GM11168 (cell line): ENCODE results near the gene ARID5B.

Experiments
- in situ Hi-C: fragments of 300-500 bp; cut with MboI; formaldehyde crosslinking; loops from one replicate; pipeline ENCODE4 v1.12.0; 2022; ENCODE audit warnings: low sequenced_read_pairs; ENCODE audit not compliant: unreplicated experiment

ARID5B gene

DNA sequence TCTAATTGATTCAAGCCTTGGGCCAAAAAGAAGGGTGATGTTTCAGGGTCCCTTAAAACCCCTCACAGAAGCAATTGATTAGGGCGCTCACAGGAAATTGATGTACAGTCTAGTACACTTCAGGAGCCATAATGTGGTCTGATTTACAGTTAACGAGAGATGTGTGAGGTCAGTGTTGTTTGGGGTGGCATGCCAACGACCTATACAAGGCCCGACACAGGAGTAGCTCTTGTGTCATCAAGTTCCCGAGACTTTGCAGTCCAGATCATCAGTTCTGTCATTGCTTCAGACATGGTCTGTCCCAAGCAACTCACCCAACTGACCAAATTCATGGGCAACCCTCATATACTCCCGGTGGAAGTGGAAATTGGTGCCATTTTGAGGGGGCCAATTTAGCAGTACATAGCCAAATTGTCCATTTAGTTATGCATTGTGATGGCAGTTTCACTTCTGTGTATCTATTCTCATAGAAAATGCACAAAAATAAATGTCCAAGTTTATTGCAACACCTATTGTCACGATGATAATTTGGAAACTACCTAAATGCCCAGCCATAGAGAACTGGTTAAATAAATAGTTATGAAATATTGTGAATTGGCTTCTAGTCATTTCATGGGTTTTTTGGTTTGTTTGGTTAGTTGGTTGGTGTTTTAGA lies 18.0 kb upstream of the ARID5B start:
- in situ Hi-C loops, result no loop called here

DNA sequence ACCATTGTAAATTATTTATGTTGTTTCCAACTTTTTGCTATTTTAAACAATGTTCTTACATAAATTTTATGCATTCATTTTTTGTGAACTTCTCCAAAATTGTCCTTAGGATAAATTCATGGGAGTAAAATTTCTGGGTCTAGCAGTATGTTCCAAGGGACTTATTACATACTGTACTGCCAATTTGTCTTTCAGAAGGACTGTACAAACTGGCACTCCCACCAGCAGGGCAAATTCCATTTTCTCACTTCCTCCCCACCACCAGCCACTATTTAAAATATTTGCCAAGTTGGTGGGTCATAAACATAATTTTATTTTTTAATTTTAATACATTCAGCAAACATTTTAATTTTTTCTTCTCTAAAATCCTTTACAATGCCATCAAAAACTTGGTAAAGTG lies 13.7 kb upstream of the ARID5B start:
- in situ Hi-C loops, result no loop called here

DNA sequence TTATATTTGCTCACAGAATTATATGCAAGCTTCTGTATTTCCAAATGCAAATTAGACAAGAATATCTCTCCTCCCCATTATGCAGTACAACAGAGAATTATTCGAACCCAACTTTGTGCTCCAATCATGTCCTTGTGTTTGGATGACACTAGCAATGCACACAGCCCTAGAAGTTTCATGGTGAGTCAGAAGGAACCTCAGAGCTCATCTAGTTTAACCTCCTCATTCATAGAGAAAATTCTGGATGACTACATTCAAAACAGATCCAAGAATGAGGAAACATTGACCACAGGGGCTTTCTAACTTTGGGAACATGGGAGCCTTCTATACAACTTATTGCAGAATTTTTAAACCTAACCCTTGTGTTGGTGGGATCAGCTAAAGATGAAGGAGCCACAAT lies 12.8 kb upstream of the ARID5B start:
- in situ Hi-C loops, result no loop called here

DNA sequence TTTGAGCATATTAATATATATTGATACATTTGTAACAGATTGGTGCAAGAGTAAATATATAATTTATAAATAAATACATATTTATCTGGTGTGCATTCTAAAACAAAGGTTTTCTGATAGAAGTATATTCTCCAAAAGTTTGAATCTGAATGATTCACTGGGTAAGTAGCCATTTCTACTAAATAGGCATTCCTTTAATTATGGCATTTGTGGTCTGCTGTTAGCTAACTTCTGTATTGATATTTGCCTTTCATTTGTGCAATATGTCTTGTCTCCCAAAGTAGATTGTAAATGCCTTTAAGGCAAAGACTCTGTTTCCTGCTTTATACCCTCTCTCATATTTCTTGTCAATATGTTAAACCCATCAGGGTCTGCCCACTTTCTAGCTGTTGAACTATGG lies 11.1 kb upstream of the ARID5B start:
- in situ Hi-C loops, result loop anchor here (10.0 kb wide), 1 partner anchor 364 kb away; no protein-coding TSS in a partner anchor

DNA sequence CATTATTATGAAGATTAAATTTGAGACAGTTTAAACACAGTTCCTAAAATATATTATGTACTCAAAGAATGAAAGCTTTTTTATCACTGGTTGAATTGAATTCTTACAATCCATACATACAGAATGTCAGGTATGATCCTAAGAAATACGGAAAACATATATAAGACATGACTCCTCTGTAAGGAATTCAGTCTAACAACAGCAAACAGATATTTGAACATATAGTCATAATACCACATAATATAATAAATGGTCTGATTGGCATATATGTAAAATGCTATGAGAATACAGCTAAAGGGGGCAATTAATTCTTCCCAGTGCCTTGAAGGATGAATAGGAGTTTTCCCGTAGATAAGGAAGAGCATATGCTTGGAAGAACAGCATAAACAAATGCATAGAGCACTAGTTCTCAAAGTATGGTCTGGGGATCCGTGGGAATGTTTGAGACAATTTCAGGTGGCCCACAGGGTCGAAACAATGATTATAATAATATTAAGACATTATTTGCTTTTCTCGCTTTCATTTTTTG lies 10.6 kb upstream of the ARID5B start:
- in situ Hi-C loops, result loop anchor here (10.0 kb wide), 1 partner anchor 364 kb away; no protein-coding TSS in a partner anchor

DNA sequence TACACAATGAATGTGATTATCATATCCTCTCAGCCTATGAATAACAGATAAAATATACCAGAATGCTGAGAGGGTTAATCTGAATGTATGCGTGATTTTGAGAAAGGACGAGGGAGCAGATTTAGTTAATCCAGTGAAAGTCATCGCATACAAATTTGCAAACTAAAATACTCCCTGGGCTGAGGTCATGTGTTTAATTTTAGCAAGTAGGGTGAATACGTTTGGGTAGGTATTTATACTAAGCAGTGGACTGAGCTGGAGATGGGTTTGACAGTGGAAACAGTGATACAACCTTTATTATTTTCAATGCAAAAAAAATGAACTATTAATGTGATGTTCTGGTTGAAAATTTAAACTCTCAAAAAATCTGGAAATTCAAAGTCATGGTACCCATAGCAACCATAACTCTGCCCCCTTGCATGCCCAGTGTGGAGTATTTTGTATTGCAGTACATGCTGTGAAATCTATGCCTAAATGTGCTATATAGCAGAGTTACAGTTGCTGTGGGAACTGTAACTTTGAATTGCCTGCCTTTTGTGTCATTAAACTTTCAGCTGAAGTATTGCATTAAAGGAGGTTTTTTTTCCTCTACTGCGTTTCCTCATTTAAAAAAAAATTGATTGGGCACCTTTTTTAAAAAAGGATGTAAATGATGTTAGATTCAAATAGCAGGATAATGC lies 9.5 kb upstream of the ARID5B start:
- in situ Hi-C loops, result loop anchor here (10.0 kb wide), 1 partner anchor 363 kb away; no protein-coding TSS in a partner anchor

DNA sequence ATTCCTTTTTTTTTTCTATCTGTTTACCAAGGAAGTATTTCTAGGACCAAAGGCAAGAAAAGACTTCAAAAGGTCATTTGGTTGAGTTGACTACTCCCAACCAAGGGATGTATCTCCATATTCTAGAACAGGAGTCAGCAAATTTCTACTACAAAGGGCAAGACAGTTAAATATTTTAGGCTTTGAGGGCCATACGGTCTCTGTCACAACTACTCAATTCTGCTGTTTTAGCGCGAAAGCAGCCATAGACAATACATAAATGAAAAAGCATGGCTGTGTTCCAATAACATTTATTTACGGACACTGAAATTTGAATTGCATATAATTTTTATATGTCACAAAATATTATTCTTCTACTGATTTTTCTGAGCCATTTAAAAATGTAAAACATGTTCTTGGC lies 8.5 kb upstream of the ARID5B start:
- in situ Hi-C loops, result loop anchor here (10.0 kb wide), 1 partner anchor 362 kb away; no protein-coding TSS in a partner anchor

DNA sequence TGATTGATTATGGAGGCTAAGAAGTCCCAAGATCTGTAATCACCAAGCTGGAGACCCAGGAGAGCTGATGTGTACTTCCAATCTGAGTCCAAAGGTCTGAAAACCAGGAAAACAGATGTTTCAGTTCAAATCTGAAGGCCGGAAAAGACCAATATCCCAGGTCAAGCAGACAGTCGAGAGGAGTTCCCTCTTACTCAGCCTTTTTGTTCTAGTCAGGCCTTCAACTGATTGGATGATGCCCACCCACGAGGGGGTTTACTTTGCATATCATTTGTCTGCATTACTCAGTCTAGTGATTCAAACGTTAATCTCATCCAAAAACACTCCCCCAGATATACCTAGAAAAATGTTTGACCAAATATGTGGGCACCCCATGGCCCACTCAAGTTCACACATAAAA lies 7.4 kb upstream of the ARID5B start:
- in situ Hi-C loops, result loop anchor here (10.0 kb wide), 1 partner anchor 361 kb away; no protein-coding TSS in a partner anchor

DNA sequence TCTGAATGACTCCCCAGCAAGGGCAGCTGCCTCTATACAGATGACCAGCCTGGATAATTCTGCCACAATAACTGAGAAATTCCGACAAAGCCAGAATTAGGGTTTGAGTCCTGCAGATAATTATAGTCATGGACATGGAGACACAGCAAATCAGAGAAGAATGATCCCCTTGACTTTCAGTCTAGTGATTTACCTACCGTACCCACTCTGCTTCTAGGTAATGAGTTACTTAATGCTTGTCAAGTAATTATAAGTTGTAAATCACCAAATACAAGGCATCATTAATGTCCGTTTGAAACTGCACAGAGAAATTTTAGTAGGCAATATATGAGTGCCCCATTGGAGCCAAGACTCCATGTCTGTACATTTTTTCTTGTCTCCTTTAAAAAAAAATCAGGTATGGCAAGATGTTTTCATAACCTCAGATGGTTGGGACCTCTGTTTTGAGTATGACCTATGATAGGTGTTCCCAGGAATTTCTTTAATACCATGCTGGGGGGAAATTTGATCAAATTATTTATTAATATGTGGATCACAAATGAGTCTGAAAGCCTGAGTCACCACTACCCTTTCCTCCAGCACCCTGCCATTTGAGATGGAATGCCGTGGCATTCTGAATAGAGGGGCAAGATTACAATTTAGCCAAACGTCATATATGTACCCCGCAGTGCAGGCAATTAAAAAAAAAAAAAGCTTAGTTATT lies 5.5 kb upstream of the ARID5B start:
- in situ Hi-C loops, result loop anchor here (10.0 kb wide), 1 partner anchor 359 kb away; no protein-coding TSS in a partner anchor

DNA sequence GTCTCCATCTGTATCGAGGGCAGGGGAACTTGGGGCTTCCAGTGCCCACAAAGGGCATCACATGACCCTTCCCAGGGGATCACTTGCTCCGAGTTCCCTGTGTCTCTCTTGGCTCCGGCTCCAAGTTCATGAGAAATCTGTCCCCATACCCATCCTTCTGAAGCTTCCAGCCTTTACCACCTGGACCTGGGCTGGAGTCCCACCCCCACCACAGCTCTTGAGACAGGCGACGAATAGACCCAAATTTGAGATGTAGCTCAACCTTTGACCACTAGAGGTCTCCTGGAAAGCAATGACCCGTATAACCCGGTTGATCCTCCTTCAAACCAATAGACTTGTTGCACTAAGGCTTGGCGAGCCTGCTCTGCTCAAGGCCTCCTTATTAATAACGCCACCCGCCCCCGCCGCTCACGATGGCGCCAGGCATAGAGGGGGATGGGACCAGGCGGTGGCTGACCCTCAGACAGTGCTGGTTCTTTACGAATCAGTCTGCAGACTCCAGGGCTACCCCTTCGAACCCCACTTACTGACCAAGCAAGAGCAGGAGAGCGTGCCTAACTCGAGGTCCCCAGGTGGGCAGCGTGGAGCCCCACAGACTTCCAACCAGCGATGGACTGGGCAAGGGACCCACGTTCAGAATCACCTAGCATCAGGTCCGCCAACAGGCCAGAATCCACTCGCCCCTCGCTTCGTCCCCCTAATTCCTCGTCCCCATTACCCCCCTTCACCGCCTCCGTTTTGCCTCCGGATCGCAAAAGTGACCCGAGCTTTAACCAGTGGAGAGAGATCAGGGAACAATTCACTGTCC lies 4.4 kb upstream of the ARID5B start:
- in situ Hi-C loops, result loop anchor here (10.0 kb wide), 1 partner anchor 358 kb away; no protein-coding TSS in a partner anchor

DNA sequence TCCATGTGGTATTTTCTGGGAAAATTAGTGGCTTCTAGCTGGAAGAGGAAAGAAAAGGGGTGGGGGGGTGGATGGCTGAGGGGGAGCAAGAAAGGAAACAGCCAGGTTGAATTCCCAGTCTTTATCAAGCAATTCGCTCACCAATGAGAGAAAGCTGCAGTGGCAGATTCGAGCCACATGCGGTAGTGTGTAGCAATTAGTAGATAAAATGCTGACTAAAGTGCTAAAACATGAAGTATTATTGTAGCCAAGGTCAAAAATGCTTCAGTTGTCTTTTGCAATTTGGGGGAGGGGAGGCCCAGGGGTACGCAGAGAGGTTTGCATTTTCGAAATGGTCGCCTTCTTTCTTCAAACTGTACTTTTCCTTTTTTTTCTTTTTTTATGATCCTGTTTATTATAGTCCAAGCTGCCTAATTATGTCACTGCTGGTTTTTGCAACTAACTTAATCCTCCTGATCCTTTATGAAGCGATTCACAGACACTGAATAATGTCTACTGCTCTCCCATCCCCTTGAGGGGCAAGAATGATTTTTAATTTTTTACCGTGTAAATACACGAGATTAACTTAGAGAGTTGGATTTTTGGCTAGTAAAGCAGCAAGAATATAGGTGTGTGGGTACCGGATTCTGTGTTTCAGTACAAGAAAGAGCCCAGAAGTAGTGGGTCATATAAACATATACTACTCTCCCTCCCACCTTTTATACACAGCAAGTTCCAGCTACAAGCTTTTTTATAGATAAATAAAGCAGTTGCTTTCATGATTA lies 3.6 kb upstream of the ARID5B start:
- in situ Hi-C loops, result loop anchor here (10.0 kb wide), 1 partner anchor 357 kb away; no protein-coding TSS in a partner anchor

DNA sequence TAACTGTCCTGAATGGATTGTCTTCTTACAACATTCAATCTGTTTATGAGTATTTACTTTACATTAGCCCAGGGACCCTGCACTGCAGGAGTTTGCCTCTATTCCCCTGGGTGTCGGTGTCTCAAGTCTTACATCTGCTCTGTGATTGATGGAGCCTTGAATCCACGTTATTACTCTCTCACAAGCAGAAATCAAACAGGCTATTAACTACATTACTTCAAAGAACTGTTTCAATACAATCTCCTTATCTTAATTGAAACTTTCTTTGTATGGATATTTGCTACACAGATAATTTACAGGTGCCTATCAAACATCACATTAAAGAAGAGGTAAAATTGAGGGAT lies 3.1 kb upstream of the ARID5B start:
- in situ Hi-C loops, result loop anchor here (10.0 kb wide), 1 partner anchor 356 kb away; no protein-coding TSS in a partner anchor

DNA sequence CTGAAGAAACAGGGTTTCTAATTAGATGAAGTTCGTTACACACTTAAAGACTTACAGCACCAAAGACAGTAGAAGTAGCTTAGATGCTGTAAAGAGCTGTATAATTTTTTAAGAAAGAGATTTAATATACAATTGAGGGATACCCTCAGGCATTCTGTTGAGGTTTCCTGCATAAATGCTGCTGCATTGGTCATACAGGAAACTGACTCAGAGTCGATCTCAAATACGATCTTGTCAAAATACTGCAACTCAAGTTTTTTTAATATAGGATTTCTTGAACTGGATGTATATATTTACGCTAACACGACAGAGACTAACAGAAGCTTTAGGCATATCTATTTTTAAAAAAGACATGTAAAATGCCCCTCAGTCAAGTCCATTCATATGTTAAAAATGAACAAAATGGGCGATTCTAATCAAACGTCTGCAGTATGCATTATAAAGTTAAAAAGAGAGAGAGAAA lies 2.4 kb upstream of the ARID5B start:
- in situ Hi-C loops, result loop anchor here (10.0 kb wide), 1 partner anchor 356 kb away; no protein-coding TSS in a partner anchor

DNA sequence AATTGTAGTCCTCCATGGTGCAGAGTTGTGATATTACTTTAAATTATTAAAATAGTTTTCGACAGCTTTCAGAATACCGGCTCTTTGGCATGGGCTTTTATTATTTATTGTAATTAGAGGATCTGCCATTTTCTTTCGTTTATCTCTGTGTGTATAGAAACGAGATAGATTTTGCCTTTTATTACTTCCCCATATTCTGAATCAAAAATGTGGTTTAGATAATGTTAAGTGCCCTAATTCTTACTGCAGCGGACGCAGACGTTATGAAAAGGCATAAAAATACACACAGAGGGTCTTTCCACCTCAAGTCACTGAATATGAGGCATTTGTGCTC lies 1.9 kb upstream of the ARID5B start:
- in situ Hi-C loops, result loop anchor here (10.0 kb wide), 1 partner anchor 355 kb away; no protein-coding TSS in a partner anchor

DNA sequence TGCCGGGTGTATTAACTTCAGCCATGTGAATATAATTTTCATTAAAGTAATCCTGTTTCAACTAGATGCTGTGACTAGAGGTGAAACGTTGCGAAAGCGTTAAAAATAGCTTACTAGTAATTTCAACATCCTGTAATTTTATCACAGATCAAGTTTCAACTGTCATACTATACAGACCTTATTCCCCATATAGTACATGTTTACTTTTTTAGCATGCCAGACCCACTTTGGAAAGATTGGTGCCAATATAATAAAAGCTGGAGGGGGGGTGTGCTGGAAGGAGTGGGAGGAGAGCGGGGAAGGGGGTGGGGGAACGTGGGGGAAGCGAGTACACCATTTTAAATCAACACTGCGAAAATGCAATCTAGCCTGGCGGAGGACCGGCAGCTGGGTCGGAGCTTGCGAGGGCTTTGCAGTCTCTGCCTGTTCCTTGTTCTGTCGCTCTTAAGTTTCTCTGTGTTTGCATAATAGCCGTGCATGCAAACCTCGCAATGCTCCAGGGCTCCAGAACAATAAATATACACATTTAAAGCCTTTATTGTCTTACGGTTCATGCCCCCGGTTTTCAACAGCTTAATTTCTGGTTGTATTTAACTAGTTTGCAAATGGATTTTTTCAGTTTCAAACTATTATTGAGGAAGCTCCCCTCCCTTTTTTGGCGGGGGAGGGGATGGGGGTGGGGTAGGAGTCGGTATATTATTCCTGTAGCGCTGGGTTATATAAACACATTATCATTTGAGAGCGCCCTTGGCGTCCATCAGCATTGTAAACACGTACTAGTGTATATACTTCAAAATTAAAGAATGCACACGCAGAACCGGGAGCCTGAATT lies 1.3 kb upstream of the ARID5B start:
- in situ Hi-C loops, result loop anchor here (5.0 to 10.0 kb wide), 3 partner anchors 37 to 355 kb away; no protein-coding TSS in a partner anchor

DNA sequence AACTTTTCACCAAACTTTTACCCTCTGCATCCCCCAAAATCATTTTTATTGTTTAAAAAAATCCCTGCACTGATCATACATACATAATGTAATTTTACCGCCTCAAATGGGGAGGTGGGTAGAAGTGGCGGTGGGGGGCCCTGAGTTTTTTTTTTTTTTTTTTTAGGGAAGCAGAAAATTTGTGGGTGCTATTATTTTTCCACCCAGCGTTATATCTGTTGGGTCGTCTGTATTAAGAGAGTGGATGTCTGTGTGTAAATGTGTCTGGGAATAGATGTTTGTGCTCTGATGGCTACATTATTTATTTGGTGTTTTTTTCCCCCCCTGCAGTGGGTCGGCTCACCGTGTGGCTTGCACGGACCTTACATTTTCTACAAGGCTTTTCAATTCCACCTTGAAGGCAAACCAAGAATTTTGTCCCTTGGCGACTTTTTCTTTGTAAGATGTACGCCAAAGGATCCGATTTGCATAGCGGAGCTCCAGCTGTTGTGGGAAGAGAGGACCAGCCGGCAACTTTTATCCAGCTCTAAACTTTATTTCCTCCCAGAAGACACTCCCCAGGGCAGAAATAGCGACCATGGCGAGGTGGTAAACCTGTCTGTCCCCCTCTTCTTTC lies 438 bp downstream of the ARID5B start:
- in situ Hi-C loops, result loop anchor here (5.0 to 10.0 kb wide), 2 partner anchors 35 to 123 kb away; no protein-coding TSS in a partner anchor

DNA sequence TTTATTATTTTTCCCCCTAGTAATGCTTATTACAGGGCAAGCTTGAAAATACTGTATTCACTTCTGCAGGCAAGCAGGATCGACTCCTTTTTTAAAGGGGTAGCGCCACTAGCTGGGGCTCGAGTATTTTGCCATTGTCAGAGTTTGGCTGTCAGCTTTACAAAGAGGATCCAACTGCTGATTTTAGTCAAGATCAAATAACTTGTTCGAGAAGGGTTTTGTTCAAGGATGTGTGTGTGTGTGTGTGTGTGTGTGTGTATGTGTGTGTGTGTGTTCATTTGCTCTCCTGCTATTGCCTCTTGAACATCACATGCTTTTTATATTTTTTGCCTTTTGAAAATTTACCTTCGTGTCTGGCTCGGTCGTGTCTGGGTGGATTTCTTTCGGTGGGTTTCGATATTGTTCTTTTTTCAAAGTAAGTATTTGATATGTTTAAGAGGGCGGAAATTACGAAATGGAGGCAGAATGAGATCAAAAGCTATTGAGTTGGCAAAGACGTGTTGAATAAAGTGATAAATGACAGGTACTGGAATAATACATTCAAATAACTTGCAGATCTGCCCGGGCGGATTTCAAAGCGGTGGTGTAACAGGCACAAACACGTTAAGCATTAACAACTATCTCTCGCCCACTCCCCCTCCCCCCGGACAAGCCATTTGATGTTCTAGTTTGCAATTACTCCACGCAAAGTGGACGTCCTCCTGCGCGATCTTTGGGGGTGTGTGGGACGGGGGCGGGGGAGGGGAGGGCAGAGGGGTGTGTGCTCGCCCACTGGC lies 1.1 kb downstream of the ARID5B start:
- in situ Hi-C loops, result loop anchor here (5.0 to 10.0 kb wide), 2 partner anchors 35 to 122 kb away; no protein-coding TSS in a partner anchor
